Measurements from ENCODE around the gene MRPL4. TPM values are rescaled to one million over a fixed set of nuclear protein-coding genes. Genes with fewer than 3 reads are reported as not detected.

Gene MRPL4
- total and polyA plus RNA-seq, 2 experiments from 2014 or later = 92.0 to 171 TPM

- no peak for ATAC-seq
- H3K9me2 ChIP-seq (ENCODE audit: insufficient read depth) = no peaks in the 10 kb centered on the region; the same call in 1 of the 2 replicates
- Mint-ChIP-seq H3K36me3 (ENCODE audit: low read depth) (peaks cover 8% of the 10 kb centered on the region), H3K9me3 (no peaks in the 10 kb centered on the region; the same call in 2 of the 3 replicates), H3K27me3 (ENCODE audit: insufficient read depth, low read depth, poor library complexity) (peaks cover 4% of the 10 kb centered on the region), H3K4me3 (no peak overlapping the region), H3K27ac (peak overlapping the region; percentile 66; the same call in 1 of the 2 replicates), H3K4me1 (peaks cover 24% of the 10 kb centered on the region)
- H3K79me2 ChIP-seq (replicated peaks; ENCODE audit: insufficient read depth) = no peaks in the 10 kb centered on the region
- no peaks in the 10 kb centered on the region for H3K4me1 ChIP-seq (ENCODE audit: insufficient read depth)
- no peak overlapping the region for H2AFZ ChIP-seq
- no peak overlapping the region for H3K4me3 ChIP-seq
- no peaks in the 10 kb centered on the region for H3F3A ChIP-seq (replicated peaks; ENCODE audit: low read depth)
- no peak for TF ChIP-seq STAT1 (IDR thresholded peaks at IDR 0.05; ENCODE audit: unreplicated experiment)
- no peak for TF ChIP-seq POLR2AphosphoS5 (IDR thresholded peaks at IDR 0.05; ENCODE audit: low read depth)
- TF ChIP-seq CTCF (conservative IDR thresholded peaks at IDR 0.05; ENCODE audit: low read depth in 2 of 2) = no peak
- TF ChIP-seq ZNF114 (CRISPR knock-in tag; IDR thresholded peaks at IDR 0.05) = no peak
- no peaks in the 10 kb centered on the region for H4K20me1 ChIP-seq (replicated peaks; ENCODE audit: insufficient read depth)
- H3K27ac ChIP-seq (ENCODE audit: low read depth) = no peak overlapping the region; the same call in 1 of the 2 replicates
- H3K36me3 ChIP-seq (ENCODE audit: insufficient read depth) = no peaks in the 10 kb centered on the region
- H3K4me2 ChIP-seq = no peak overlapping the region
- no peak for DNase-seq (ENCODE audit: low spot score)
- no peaks in the 10 kb centered on the region for H3K27me3 ChIP-seq (ENCODE audit: insufficient read depth)
Measured at GRCh38 chr19:10222201-10222890, 29.7 kb upstream of the MRPL4 start.

- ATAC-seq = no peak
- peak overlapping the region; percentile 88; the same call in 1 of the 2 replicates for H3K27ac Mint-ChIP-seq
- H3K27me3 ChIP-seq (ENCODE audit: insufficient read depth) = no peaks in the 10 kb centered on the region
- H3K36me3 ChIP-seq (ENCODE audit: insufficient read depth) = no peaks in the 10 kb centered on the region
- H3K4me1 ChIP-seq (ENCODE audit: insufficient read depth) = no peaks in the 10 kb centered on the region
- no peaks in the 10 kb centered on the region; the same call in 1 of the 2 replicates for H3K9me2 ChIP-seq (ENCODE audit: insufficient read depth)
- no peaks in the 10 kb centered on the region; the same call in 2 of the 3 replicates for H3K9me3 Mint-ChIP-seq
- no peak overlapping the region for H3K4me2 ChIP-seq
- H3K4me3 ChIP-seq = no peak overlapping the region
- H4K20me1 ChIP-seq (replicated peaks; ENCODE audit: insufficient read depth) = no peaks in the 10 kb centered on the region; the same call in 1 of the 2 replicates
- no peaks in the 10 kb centered on the region for H3F3A ChIP-seq (replicated peaks; ENCODE audit: low read depth)
- H3K4me1 Mint-ChIP-seq = peaks cover 24% of the 10 kb centered on the region
- peaks cover 9% of the 10 kb centered on the region for H3K27me3 Mint-ChIP-seq (ENCODE audit: insufficient read depth, low read depth, poor library complexity)
- peaks cover 8% of the 10 kb centered on the region for H3K36me3 Mint-ChIP-seq (ENCODE audit: low read depth)
- no peak for DNase-seq (ENCODE audit: low spot score)
- no peak overlapping the region for H2AFZ ChIP-seq
- no peaks in the 10 kb centered on the region; the same call in 1 of the 2 replicates for H3K79me2 ChIP-seq (replicated peaks; ENCODE audit: insufficient read depth)
- H3K4me3 Mint-ChIP-seq = no peak overlapping the region
- H3K27ac ChIP-seq (ENCODE audit: low read depth) = no peak overlapping the region
- TF ChIP-seq CREB1 (CRISPR knock-in tag; IDR thresholded peaks at IDR 0.05; ENCODE audit: low read depth) (no peak), EZH2 (IDR thresholded peaks at IDR 0.05; ENCODE audit: low read depth, unreplicated experiment) (no peak), STAT1 (IDR thresholded peaks at IDR 0.05; ENCODE audit: unreplicated experiment) (no peak), REST (IDR thresholded peaks at IDR 0.05; ENCODE audit: unreplicated experiment) (no peak), POLR2AphosphoS5 (IDR thresholded peaks at IDR 0.05; ENCODE audit: low read depth) (no peak), JUNB (IDR thresholded peaks at IDR 0.05; ENCODE audit: unreplicated experiment) (no peak), CTCF (conservative IDR thresholded peaks at IDR 0.05; ENCODE audit: low read depth in 2 of 2) (no peak), NANOG (IDR thresholded peaks at IDR 0.05; ENCODE audit: borderline replicate concordance) (no peak), ZNF114 (CRISPR knock-in tag; IDR thresholded peaks at IDR 0.05) (no peak), ETS1 (IDR thresholded peaks at IDR 0.05) (no peak)
Measured at GRCh38 chr19:10223488-10224213, 28.4 kb upstream of the MRPL4 start.
